SK-N-SH treated with all-trans-retinoic acid at 6 μM for 48 hours (cell line): ENCODE results near the gene CASP4.

Source experiments
- RARB ChIP-seq: fragments of 250-450 bp; sonication (Bioruptor Pico); IDR thresholded peaks from 2 replicates; pipeline ENCODE4 v1.8.0; 2021; ENCODE audit warnings: mild to moderate bottlenecking, moderate library complexity
- TOX ChIP-seq: fragments of 250-450 bp; sonication (Bioruptor Pico); IDR thresholded peaks from 2 replicates; pipeline ENCODE4 v1.8.0; 2021; ENCODE audit warnings: mild to moderate bottlenecking, moderate library complexity, borderline replicate concordance
- TSHZ2 ChIP-seq: fragments of 250-450 bp; sonication (Bioruptor Pico); IDR thresholded peaks from 2 replicates; pipeline ENCODE4 v1.5.0; 2020; ENCODE audit warnings: mild to moderate bottlenecking, moderate library complexity
- ZFP30 ChIP-seq: fragments of 450-650 bp; formaldehyde crosslinking; IDR thresholded peaks from 2 replicates; pipeline ENCODE4 v1.5.0; 2022; ENCODE audit warnings: mild to moderate bottlenecking, moderate library complexity
- ZNF70 ChIP-seq: fragments of 450-650 bp; formaldehyde crosslinking; IDR thresholded peaks from 2 replicates; pipeline ENCODE4 v1.5.0; 2020; ENCODE audit warnings: mild to moderate bottlenecking, moderate library complexity

GRCh38 chr11:104895634-104896033 is 72.7 kb downstream of the CASP4 start:
- TF ChIP-seq ZNF70 (no peak), TSHZ2 (CRISPR knock-in tag) (no peak), ZFP30 (CRISPR knock-in tag) (no peak), TOX (CRISPR knock-in tag) (no peak), RARB (CRISPR knock-in tag) (no peak)
